ENCODE data around the gene KCNG1.

The KCNG1 gene

DNA sequence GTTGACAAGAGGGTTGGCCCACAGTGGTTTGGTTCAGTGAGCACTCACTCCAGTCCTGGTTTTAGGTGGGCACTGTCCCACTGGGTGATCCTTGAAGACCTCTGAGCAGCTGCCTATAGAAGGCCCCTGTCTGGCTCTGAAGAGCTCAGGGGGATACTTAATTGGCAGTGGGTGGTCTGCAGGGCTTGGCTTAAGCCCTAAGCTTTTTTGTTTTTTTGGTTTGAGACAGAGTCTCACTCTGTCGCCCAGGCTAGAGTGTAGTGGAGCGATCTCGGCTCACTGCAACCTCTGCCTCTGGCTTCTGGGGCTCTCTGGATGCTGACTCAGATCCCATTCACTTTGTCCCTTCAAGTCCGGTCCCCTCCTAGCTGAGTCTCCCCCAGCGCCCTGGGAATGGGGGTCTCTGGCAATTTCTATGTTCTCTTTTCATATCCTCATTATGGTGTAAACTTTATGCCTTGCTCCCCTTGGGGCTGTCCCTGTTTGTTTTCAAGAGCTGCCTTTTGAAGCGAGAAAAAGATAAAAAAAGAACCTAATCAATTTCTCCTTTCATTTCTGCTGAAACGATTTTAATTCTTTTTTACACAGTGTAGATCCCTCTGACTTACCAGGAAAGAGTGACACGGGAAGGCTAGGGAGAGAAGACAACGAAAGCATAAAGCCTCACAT is 12.2 kb upstream of the KCNG1 start:
- no peak for DNase-seq

DNA sequence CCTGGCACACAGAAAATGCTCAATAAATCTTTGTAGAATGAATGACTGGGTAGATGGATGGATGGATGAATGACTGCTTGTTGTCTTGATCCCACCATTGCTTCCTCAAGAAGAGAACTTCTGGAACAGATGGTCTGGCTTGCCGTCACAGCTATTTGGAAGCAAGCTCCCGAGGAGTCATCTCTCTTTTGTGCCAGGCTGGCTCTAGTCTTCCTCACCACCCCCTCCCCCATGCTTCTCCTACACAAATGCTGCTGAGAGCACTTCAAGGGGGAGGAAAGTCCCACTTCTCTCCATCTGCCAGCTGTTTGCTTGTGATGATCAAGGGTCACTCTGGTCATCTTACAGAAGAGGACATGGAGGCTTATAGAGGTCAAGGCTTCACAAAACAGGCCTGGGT is 11.6 kb upstream of the KCNG1 start:
- DNase-seq: no peak

DNA sequence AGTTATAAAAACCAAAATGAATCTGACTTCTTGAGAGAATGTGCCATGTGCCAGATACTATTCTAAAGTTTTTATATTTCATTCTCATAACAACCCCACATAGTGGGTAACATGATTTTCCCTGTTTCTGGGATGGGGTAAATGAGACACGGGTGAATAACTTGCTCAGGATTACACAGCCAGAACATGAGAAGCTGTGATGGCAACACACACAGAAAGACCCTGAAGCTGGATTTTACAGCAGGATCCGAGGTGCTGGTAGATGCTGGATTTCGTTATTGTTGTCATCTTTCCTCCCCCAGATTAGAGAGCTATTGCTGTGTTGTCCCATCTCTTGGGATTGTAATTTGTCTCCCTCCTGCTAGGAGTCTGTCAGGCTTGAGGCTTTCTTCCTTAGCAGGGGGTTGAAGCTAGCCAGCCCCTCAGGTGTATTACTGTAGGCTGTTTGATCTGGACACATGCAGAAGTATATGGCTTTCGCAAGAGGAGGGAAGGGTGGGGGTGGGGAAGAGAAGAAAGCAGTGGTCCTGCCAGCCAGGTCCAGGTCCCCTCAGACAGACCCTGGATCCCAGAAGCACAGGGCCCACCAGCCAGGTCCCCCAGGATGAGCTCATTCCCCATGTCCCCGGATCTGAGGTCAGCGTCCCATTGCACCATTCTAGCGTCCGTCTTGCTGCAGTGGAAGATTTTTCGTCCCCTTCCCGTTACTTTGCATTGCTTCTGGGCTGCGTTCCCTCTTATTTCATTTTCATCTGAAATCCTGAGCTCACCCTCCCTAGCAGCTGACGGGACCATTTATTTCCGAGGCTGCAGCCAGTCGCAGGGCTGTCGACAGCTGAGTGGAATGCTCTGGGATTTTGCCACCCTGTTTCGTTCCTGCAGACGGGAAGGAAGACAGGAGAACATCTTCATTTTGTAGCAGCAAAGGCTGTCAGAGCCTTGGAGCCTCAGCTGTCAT is 7.3 kb upstream of the KCNG1 start:
- no peak for DNase-seq

DNA sequence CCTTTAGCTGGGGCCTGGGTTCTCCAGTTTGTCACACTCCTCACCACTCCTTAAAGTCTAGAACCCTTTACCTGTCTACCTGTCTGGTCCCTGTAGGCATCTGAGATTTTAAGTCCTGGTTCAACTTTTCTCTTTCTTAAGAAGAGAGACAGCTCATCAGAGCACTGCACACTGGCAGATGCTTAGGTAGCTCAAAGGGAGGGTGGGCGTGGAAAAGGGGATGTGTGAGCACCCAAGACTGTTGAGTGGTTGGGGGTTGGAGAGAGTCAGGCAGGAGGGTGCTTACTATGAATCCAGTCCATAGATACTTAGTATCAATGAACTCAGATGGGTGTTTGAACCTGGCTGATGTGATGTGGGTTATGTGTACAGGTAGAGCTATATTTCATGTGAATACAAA is 6.6 kb upstream of the KCNG1 start:
- no peak for DNase-seq

DNA sequence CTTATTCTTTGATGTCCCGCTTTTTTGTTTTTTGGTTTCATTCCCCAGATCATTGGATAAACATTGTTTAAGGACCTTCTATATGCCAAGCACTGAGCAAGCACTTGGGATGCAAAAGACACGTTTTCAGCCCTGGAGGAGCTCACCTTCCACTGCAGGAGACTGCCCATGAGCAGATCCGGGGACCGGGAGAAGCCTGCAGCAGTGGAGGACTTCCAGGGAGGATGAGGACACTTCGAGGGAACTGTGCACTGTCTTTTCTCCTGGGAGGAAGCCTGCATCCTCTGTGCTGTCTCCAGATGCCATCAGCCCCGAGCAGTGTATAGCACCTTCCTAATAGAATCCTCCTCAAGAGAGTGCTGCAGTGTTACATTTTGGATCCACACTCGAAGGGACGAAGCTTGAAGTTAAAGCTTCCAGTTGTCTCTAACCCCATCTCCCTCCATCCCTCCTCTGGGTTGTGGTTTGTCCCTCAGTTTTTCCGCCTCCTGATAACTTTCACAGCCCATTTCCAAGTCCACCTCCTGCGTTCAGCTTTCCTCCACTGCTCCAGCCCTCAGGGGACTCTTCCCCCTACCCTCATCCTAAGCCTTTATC is 5.8 kb upstream of the KCNG1 start:
- DNase-seq: no peak

DNA sequence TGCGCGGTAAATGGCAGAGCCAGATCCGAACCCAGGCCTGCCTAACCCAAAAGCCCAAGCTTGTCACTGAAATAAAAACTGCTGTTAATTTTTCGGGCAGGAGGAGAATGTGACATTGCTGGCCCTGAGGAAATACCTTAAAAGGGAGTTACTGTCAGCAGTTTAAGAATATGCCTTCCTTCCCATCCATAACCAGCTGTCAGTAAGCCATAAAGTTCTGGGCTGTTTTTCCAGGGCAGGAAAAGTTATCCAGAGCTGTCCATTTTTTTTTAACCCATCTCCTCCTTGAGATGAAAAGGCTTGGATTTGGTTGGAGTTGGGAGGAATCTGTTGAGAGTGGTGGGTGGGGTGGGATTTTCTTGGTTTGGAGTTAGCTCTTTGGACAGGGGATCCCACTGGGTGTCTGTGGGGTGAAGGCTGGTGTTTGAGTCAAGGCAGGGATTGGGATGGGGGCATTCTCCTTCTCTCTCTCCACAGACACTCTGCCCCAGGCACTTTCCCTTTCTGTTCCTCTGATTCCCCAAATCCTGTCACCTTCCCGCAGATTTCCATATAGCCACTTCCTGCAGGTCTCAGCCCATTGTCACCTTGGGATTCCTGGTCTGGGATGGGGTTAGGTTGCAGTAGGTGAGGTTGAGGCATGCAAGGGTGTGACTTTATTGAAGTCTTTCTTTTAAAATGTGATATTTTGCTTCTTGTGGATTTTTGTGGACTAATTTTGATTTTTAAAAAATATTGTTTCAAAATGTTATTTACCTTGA is 4.3 kb upstream of the KCNG1 start:
- no peak for DNase-seq

DNA sequence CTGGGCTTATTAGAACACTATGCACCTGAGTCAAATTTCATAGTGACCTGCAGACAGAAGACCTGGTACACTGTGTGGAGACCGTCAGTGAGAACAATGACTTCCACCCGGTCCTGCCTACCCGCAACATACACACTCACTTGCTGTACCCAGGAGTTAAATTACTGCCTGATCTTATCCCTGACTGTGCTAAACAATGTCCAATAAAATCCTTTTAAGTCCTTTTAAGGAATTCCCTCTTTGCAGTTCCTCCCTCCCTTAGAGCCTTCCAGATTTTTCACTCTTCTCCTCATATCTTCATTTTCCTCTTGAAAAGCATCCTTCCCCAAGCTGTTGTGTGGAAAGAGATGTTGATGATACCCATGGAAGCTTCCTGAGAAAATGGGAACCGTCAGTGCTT is 3.4 kb upstream of the KCNG1 start:
- no peak for DNase-seq

DNA sequence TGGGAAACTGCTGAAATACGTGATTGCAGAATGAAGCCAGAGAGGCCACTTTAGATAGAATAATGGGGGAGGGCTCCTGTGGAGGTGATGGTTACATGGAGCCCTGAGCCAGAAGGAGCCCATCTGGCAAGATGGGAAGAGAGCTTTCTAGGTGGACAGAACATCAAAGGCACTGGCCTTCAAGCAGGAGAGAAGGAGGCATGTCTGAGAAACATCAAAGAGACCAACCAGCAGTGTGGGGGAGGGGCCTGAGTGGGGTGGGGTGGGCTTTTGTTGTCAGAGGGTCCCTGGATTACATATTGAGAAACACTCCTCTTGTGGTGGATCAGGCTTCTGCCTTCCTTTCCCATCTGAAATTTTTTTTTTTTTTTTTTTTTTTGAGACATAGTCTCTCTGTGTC is 1.9 kb upstream of the KCNG1 start:
- DNase-seq: no peak

DNA sequence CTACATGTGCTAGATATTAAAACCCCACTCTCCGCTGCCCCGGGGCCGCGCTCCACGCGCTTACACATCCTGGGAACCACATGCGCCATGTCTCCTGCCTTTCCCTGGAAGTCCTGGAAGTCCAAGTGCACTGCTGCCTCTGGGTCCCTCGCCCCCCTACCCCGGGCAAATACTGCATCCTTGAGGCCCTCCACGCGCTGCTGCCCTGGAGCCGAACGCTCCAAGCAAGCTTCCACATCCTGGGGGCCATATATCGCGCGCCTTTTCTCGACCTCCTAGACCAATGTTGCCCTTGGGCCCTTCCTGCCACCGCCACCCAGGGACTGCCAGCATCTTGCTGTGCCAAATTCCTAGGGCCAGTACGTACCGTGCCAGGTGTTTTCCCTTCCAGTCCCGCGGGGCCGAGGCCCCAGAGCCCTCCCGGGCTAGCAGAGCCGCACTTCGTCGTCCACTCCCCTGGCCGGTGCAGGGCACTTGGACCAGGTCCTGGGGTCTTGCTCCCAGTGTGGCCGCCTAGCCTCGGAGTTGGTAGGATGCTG is 779 bp upstream of the KCNG1 start:
- no peak for DNase-seq

DNA sequence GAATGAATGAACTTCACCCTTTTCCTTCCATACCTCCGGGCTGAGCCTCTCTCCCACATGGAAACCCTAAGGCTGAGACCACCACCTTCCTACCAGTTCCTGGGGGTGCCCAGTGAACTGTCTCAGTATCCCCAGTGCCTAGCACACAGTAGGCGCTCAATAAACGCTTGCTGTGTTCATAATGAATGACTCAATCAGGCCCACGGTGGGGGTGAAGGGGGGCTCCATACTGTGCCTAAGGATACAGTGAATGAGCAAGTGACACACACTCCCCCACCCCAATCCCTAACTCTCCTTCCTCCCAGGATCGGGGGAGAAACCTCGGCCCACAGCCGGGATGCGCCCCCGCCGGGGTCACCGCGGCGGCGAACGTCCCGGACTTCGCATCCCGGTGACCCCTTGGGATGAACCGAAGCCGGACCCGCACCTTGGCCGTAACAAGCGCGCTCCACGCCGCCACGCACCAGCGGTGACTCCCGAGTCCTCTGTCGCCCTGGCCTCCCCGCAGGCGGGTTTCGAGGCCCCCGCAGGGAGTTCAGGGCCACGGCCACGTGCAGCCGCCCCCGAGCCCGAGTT is 592 bp downstream of the KCNG1 start:
- DNase-seq: no peak

DNA sequence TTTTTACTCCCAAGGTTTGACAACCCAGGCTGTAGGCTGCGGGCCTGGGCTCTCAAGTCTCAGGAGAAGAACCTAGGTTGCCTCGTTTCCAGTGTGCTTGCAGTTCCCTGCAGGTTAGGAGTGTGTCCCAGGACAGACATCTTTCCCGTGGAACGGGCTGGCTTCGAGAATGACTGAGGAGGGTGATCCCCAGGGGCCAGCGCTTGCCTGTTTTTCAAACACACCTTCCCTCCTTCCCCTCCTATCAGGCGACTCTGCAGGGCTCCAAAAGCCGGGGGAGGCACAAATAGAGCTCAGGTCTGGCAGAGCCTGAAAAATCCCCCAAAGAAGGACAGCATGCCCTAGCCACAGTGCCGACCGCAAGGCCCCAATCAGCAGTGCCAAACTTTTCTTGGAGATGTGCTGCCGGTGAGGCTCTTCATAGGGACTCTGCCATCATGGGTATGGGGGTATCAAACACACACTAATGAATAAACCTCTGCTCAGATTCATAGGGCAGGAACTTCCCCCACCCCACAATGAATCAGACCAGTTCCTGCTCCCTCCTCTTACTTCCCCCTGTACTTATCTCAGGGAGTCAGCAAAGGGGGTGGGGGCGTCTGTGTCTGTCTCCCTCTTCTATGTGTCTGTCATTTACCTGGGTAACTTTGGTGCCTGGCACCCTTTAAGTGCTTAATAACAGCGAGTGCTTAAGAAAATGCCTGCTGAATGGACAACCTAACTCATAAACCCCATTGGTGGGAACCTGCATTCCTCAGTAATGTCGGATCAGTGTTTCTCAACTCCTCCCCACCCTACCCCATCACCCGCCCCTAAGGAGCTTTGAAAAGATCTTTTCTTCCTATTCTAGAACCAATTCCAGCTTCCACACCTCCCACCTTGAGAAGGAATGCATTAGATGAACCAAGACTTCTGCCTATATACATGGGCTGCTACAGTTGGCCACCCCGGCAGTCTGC is 1.6 kb downstream of the KCNG1 start:
- DNase-seq: no peak

DNA sequence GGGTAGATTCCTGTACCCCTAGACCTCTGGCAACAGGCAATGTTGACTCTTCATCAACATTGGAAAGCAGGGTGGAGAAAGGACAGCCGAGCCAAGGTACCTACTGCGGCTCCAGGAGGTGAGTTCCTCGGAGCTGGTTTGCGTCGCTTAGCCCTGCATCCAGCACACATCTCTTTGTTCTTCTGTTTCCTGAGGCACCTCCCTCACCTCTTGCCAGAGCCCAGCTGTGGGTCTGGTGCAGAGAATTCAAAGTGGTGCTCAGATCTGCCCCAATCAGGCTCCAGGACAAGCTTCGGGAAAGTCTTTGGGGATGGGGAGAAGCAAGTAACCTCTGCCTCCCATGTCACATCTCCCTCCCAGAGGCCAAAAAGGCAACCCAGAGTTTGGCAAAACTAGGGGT is 2.2 kb downstream of the KCNG1 start:
- DNase-seq: no peak

DNA sequence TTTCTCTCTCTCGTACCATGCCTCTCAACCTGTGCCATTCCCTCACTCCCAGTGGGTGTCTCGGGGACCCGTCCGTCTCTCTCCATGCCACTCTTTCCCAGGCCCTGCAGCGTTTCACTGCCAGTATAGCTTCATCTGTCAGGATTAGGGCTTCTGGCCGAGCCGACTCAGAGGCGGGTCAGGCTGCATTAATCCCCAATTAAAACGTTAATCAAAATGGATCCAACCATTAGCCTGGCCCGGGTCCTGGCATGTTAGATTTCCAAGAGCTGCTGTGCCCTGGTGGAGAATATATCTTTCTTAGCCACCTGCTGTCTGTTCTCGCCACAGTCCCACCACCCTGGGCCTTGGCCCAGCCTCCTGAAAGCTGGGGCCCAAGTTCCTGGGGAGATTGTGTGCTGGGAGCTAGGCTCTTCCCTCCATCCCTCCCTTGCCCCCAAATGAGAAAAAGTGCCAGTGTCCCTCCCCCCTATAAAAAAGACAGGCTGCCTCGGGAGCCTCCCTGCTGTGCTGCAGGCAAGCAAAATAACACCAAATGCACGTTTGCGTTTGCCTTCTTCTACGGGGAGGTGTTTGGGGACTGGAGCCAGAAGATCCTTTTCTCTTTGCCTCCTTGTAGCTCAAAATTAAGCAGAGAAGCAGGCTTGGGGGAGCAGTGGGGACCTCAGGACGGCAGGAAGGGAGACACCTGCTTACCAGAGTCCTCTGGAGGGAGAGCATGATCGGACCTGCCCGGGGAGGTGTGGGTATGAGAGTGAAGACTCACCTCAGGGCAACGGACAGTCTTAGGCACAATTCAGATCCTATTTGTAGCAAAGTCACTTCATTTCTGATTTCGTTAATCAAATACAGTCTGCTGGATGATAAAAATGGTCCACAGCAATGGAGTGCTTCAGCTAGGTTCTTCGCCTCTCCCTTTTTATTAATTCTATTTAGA is 3.0 kb downstream of the KCNG1 start:
- DNase-seq: no peak

DNA sequence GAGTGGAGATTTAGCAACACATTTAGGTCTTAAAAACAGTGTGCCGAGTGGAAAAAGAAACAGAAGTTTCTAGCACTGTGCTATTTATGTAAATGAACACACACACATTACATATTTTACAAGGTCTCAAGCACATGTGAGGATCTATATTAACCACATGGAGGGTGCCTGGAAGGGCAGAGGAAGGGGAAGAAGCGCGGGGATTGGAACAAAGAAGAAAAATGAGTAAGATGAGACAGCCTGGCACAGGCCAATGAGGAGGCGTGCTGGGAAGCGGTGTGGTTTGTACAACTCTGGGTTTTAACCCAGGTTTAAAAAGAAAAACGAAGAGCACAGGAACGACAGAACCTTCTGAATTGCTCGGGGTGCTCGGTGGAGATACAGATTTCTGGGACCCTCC is 5.7 kb downstream of the KCNG1 start:
- no peak for DNase-seq

DNA sequence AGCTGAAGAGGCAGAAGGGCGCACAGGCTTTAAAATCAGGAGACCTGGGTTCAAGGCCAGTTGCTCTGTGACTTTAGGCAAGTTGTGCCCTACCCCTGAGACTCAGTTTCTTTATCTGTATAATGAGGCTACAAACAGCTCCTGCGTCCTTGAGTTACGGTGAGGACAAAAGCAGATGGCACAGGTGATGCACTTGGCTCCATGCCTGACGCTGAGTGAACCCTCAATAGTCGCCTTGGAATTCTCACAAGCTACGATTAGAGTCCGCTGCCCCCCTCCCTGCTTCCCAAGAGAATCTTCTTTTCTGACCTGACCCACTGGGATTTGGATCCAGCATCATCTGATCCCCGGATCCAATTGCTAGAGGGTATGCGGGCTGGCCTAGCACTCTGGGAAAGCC is 6.4 kb downstream of the KCNG1 start:
- DNase-seq: no peak

DNA sequence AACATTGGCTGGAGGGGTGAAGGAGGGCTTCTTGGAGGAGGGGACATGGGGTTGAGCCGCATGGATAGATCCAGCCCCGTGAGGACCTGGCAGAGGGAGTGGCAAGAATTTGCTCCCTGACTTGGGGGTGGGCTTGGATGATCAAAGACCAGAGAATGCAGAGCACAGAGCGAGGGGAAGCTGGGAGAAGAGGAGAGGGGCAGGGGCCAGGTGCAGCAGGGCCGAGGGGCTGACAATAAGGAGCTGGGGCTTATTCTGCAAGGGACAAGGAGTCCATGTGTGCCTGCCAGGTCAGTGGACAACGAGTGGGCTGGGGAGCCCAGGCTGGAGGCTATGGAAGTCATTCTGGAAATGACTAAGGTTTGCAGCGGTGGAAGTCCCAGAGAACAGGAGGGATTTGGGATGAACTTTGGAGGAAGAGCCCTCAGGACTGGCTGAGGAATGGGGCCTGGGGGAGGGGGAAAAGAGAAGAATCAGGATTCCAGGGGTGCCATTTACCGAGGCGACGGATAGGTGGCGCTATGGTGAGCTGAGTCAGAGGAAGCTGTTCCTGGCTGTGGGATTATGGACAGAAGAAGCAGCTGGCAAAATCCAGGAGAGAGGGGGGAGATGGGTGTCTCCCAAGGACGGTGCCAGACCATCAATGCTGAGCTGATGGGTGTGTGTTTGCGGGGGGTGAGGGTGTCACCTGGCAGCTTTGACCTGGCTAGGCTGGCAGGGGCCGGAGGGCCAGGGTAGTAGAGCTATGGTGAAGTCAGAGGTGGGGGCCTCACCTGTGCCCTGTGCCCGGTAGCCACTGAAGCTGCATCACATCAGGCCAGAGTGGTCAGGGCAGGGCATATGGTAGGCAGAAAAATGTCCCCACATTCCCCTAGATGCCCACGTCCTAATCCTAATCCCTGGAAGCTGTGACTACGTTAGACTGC is 7.8 kb downstream of the KCNG1 start:
- DNase-seq: no peak

DNA sequence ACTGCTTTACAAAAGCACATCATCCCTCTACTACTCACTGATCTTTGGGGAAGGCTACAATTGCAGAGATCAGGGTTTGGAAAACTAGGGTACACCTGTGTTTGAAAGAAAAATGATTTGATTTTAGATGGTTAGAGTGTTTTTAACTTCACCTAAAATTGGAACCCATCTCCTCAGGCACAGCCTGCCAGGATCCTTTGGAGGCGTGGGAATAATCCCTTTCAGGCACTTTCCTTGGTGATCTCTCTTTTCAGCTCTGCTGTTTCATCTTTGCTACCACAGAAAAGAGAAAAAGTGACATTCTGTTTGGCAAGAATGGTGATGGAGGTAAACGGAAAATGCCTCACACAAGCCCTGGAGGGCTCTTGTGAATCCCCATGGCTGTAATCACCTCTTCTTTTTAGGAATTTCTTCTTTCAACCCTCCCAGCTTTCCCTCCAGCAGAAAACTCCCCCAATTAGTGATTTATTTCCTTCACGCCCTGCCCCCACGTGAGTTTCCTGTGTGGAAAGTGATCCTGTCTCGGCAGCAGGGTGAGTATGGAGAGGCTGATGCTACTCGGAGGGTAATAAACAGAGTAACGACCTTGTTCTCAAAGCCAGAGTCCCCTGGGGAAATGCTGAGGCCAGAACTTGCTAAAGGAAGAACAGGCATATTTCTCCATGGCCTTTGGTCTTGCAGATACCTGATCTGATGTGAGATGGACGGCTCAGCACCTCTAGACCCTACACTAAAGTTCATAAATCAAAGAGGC is 9.2 kb downstream of the KCNG1 start:
- DNase-seq: no peak

DNA sequence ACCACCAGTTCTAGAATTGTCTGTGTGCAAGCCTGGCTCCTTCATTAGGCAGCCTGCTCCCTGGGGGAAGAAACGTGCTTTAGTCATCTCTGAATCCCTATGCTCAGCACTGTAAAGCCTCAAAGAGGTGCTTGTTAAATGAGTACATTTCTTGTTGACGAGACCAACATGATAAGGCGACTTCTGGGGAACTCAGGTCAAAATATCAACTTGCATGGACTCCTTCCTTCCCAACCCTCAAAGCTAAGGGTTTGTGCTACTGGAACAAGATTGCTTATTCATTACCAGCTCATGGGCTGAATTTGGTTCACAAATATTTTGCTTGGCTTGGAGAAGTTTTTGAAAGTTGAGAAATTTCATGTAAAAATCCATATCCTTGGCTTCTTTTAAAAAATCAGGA is 10.6 kb downstream of the KCNG1 start:
- no peak for DNase-seq

Measured in NCI-H2081 treated with DMSO at 0.1 percent for 48 hours (cell line).